Glutamatergic neuron (in vitro differentiated cells): Measurements from ENCODE around the gene S100A11. TPM values are rescaled to one million over a fixed set of nuclear protein-coding genes. Genes with fewer than 3 reads are reported as not detected.

Experiments
- DNase-seq: peaks from one replicate; pipeline ENCODE4 v3.0.0; 2022
- H3K27ac Mint-ChIP-seq: one replicate; pipeline ENCODE4 v1.8.0; 2020; ENCODE audit warnings: mild to moderate bottlenecking, mixed read lengths, inconsistent platforms; ENCODE audit not compliant: unreplicated experiment
- H3K27me3 Mint-ChIP-seq: one replicate; pipeline ENCODE4 v1.8.0; 2020; ENCODE audit warnings: mild to moderate bottlenecking, moderate library complexity, mixed read lengths, inconsistent platforms; ENCODE audit not compliant: unreplicated experiment
- H3K36me3 Mint-ChIP-seq: one replicate; pipeline ENCODE4 v1.8.0; 2020; ENCODE audit warnings: mild to moderate bottlenecking, mixed read lengths, inconsistent platforms; ENCODE audit not compliant: unreplicated experiment
- H3K4me1 Mint-ChIP-seq: one replicate; pipeline ENCODE4 v1.8.0; 2020; ENCODE audit warnings: mild to moderate bottlenecking, low read depth, mixed read lengths, inconsistent platforms; ENCODE audit not compliant: unreplicated experiment
- H3K4me3 Mint-ChIP-seq: one replicate; pipeline ENCODE4 v1.8.0; 2020; ENCODE audit warnings: mild to moderate bottlenecking, mixed read lengths, inconsistent platforms; ENCODE audit not compliant: unreplicated experiment
- H3K9me3 Mint-ChIP-seq: one replicate; pipeline ENCODE4 v1.8.0; 2020; ENCODE audit warnings: mild to moderate bottlenecking, moderate library complexity, mixed read lengths, inconsistent platforms; ENCODE audit not compliant: unreplicated experiment
- CTCF ChIP-seq: fragments of 200-600 bp; sonication (generic); IDR thresholded peaks from one replicate; pipeline ENCODE4 v1.5.0; 2021; ENCODE audit not compliant: partially characterized antibody, unreplicated experiment
- total RNA-seq: library from RNA; stranded (reverse); fragmentation: NEBNext Ultra II Directional; extraction: Animal tissue kit (Norgen Biotek cat#: 25700); gene quantifications from one replicate; pipeline ENCODE4 v1.2.1, GENCODE V29; 2021; ENCODE audit not compliant: unreplicated experiment

The S100A11 gene
- total RNA-seq, 1 donor from 2014 or later, result 45.1 TPM

GRCh38 chr1:152018537-152018936 is 18.3 kb downstream of the S100A11 start:
- Mint-ChIP-seq H3K27ac (no peak overlapping the region), H3K27me3 (peaks cover 5% of the 10 kb centered on the region), H3K4me3 (no peak overlapping the region), H3K36me3 (no peaks in the 10 kb centered on the region), H3K9me3 (no peaks in the 10 kb centered on the region), H3K4me1 (peaks cover 6% of the 10 kb centered on the region)
- TF ChIP-seq CTCF, result peak; percentile 55
- DNase-seq, result peak; percentile 46

DNA sequence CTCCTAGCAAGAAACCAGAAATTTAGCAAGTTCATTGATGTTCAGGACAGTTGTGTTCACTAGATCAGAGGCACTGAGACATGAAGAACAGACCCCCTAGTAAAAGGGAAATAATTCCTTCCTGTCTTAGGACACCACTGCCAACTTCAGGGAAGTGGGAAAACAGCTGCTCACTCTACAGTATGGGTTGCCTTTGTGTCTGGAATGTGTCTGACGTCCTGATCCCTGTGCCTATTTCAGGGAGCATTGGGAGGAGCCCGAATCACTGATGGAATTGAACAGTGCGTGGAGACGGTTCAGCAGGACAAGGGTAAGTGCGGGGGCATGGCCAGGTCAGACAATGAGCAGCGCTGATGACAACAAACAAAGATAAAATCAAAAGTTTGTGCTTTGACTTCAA is 21.0 kb downstream of the S100A11 start:
- no peak for TF ChIP-seq CTCF
- H3K4me1 Mint-ChIP-seq, result peaks cover 4% of the 10 kb centered on the region
- no peak overlapping the region for H3K27ac Mint-ChIP-seq
- no peak overlapping the region for H3K4me3 Mint-ChIP-seq
- H3K27me3 Mint-ChIP-seq, result peaks cover 3% of the 10 kb centered on the region
- H3K36me3 Mint-ChIP-seq, result no peaks in the 10 kb centered on the region
- DNase-seq, result no peak
- H3K9me3 Mint-ChIP-seq, result no peaks in the 10 kb centered on the region

GRCh38 chr1:152014943-152015342 is 21.9 kb downstream of the S100A11 start:
- no peak for DNase-seq
- Mint-ChIP-seq H3K4me1 (peaks cover 4% of the 10 kb centered on the region), H3K27ac (no peak overlapping the region), H3K4me3 (no peak overlapping the region), H3K36me3 (no peaks in the 10 kb centered on the region), H3K9me3 (no peaks in the 10 kb centered on the region), H3K27me3 (peaks cover 1% of the 10 kb centered on the region)
- TF ChIP-seq CTCF, result no peak

DNA sequence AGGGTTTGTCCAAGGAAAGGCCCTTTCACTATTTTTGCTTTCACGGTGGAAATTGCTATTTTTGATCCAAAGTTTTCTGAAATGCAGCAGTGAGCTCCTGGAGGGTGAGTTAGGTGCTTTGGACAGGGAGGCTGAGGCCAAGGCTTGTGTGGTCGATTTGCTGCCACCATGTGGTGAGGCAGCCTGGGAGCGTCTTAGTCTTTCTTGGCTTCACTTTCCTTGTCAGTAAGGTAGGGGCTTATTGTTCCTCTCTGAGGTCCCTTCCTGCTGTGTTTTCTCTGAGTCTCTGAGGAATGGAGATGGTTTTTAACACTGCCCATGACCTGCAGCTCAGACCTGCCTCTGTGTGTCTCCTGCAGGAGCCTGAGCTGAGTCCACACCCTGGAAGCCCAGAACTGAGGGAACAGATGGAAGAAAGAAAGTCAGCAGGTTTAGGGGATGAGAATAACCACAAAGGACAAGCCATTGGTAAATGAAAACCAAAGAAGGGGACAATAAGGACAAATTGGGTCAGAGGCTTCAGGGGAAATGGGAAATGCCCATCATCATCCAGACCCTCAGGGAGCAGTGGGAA is 23.1 kb downstream of the S100A11 start:
- DNase-seq, result peak; percentile 56
- H3K27ac Mint-ChIP-seq, result no peak overlapping the region
- H3K4me3 Mint-ChIP-seq, result no peak overlapping the region
- H3K4me1 Mint-ChIP-seq, result peaks cover 4% of the 10 kb centered on the region
- H3K36me3 Mint-ChIP-seq, result no peaks in the 10 kb centered on the region
- H3K9me3 Mint-ChIP-seq, result no peaks in the 10 kb centered on the region
- H3K27me3 Mint-ChIP-seq, result peaks cover 1% of the 10 kb centered on the region
- peak; percentile 28 for TF ChIP-seq CTCF

DNA sequence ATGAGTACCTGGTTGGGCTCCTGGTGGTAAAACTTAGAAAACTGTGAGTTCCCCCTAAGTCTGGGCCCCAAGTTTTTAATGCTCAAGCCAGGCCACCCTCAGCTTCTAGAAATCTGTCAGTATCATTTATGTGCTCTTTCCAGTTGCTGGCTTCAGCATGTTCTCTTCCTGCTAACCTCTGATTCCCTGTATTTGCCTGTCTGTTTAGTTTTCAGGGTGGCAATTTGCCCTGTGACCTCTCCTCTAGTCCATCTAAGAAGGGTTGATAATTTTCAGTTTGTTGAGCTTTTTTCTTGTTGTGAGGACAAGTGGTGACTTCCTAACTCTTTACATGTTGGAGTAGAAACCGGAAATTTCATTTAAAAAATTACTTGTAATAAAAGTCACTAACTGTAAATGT is 27.1 kb downstream of the S100A11 start:
- no peak overlapping the region for H3K4me3 Mint-ChIP-seq
- H3K27ac Mint-ChIP-seq, result no peak overlapping the region

More for the DNA sequence above, 27.1 kb downstream of the S100A11 start:
- no peak for TF ChIP-seq CTCF
- Mint-ChIP-seq H3K4me1 (peaks cover 4% of the 10 kb centered on the region), H3K36me3 (no peaks in the 10 kb centered on the region), H3K27me3 (no peaks in the 10 kb centered on the region), H3K9me3 (no peaks in the 10 kb centered on the region)
- no peak for DNase-seq
